Retina (tissue), 1 donor: ENCODE data around the gene PLA2G4A.

Experiments
- DNase-seq: peaks from one replicate; pipeline ENCODE4 v3.0.0-alpha.2; 2016

PLA2G4A gene

DNA sequence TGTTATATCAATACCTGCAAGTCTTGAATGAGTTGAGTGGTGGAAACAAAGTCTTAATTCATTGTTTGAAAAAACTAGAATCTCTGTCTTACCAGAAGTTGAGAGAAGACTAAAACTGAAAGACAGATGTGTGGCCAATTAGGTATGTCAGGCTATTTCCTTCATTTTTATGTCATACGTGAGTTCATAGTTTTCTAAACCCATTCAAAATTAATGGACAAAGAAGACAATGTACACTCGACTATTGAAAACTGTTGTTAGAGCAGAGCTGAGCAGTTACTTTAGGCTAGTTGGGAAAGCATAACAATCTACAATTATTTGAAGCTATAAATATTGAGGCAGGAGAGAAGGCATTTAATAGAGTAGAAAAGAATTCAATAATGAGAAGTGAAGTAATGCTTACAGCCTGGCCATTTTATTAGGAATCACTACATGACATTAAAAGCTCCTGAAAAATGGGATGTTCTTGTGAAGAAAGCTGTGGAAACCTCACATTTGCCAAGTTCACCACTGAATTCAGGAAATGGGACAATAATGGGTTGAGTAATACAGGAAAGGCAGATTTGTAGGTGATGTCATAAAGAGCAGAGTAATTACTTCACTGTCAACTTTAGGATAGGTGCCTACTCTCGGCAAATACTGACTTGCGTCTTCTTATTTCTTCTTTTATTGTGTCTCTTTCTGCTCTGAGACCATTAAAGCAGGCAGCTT is 204.4 kb downstream of the PLA2G4A start:
- no peak for DNase-seq

DNA sequence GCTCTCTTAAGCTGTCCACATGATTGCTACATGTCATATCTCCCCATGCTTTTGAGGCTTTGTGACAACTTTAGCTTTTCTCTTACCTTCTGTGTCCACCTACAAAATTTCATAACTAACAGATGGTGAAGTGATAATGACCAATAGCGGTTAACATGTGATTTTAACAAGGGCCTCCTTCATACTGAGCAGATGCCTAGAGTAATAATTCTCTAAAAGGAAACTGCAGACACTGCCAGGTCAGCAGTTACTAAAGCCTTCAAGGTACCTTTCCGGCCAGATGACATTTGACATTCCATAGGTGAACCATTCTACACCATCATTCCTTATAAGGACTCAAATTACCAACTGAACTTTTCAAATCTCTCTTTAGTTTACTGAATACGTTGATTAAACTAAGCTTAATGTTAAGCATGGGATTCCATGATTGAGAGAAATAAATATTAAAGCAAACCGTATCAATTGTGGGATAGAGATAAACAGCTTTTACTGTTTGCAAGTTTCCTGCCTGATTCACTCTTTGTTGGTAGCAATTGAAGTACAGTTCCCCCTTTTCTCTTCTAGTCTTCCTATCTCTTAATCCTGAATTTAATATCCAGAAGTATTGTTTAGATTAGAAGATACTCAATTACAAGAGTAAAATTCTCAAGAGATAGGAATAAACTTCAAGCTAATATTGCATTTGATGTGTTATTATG is 205.1 kb downstream of the PLA2G4A start:
- DNase-seq = no peak

DNA sequence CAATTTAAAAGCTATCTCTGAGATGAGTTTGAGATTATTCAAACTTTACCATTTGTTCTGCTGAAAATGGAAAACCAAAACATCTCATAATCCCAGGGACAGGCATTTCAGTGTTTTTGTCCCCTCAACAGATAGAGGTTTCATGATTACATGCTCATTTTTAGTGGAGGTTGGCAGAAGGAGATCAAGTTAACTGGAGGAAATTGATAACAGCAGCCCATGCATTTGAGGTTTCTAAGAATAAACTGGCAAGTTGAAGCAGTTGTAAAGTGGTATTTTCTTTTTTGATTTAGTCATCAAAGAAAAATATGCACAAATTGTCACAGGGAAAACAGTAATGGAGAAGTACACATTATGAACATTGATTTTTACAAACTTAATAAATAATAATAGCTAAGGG is 205.8 kb downstream of the PLA2G4A start:
- no peak for DNase-seq

DNA sequence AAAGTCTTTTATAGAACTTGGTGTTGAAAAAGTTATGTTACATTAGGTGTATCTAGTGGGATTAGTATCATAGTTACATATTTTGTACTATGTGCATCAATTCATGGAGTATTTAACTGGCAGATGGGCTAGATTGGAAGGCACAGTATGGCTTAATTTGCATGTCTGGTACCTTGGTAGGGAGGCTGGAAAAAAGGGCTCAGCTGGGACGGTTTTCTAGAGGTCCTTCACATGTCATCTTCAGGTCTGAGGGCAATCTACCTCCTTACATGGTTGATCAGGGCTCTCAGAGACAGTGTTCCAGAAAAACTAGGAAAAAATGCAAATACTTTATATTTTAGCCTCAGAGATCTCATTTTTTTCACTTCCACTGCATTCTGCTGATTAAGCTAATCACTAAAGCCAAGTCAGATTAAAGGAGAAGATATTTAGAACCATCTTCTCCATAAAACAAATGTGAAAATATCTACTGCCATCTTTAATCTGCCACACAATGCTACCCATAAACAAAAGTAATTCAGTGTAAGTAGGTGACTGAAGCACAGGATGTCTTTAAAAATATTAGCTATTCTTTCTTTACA is 209.3 kb downstream of the PLA2G4A start:
- no peak for DNase-seq
